Bone marrow (tissue), 2 donors: ENCODE data around the gene BCL11B.

Experiments used
- DNase-seq, 2 donors: peaks; one replicate each; lab custom pipeline; 2025; lab: John Stamatoyannopoulos, UW

Gene BCL11B

DNA sequence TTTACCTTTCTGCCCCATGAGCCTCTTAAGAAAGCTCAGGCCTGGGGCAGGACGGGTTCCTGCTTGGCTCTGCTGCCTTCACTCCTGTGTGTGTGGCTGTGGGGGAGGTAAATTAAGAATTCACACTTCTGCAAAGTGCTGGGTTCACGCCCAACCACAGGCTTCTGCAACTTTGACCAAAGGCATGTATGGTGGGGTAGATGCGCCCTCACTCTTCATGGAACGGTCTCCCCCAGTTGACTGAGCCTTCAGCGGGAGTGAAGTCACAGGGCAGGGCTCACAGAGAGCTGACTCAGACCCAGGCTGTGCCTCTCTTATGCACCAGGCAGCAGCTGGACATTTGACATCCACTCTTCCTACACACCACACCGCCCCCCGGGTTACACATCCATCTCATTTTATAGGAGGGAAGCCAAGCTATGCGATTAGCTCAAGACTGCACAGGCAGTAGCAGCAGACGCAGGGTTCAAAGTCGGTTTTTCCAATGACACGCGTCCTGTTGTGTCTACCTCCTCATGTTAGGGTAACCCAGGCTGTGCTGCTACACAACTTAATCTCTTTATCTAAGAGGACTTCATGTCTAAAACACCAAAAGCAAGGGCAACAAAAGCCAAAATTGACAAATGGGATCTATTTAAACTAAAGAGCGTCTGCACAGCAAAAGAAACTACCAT is 15.4 kb upstream of the BCL11B start:
- DNase-seq: no peak

DNA sequence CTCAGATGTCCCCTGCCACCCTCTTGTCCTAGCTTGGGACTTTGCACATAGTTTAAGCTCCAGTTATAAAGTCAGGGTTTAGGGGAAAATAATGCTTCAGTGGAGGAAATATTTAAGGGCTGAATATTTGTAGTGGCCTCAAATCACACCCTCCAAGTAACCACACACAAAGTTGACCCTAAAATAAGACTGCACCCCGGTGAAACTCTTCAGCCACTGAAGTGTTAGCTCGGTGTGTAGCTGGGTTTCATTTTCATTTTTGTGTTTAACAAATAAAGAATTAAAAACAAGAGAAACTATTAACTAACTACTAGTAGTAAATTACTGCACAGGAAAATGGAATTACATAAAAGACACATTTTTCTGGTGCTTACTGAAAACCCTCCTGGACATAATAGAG is 14.8 kb upstream of the BCL11B start:
- DNase-seq: no peak

DNA sequence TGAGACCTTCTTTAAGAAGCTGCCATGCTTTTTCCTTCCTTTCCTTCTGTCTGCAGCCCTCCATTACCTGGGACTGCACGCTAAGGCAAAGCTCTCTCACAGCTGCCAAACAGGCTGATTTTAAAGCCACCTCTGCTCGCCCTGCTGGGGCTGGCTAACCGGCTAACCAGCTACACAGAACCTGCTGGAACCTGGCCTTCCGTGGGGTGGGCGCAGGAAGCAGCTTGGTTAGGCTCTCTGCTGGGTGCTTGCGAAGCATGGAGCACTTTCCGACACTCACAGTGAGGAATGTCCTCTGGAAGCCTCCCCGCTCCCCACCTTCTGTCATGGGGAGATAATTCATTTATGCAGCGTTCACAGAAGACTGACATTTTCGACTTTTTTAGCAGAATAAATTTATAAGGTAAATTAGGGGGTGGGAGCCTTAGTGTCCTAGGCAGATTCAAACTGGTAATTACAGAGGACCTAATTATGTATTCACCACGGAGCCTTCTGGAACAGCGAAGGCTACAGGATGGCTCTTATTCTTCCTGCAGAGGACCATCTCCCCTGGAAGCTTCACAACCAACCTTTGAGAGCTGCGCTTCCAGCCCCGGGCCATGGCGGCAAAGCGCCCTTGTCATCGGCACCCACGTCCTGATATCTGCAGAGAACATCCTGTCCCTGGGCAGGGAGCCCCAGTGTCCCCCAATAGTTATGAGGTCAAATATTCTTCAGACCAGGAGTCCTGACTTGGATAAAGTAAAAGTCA is 12.4 kb upstream of the BCL11B start:
- no peak for DNase-seq

DNA sequence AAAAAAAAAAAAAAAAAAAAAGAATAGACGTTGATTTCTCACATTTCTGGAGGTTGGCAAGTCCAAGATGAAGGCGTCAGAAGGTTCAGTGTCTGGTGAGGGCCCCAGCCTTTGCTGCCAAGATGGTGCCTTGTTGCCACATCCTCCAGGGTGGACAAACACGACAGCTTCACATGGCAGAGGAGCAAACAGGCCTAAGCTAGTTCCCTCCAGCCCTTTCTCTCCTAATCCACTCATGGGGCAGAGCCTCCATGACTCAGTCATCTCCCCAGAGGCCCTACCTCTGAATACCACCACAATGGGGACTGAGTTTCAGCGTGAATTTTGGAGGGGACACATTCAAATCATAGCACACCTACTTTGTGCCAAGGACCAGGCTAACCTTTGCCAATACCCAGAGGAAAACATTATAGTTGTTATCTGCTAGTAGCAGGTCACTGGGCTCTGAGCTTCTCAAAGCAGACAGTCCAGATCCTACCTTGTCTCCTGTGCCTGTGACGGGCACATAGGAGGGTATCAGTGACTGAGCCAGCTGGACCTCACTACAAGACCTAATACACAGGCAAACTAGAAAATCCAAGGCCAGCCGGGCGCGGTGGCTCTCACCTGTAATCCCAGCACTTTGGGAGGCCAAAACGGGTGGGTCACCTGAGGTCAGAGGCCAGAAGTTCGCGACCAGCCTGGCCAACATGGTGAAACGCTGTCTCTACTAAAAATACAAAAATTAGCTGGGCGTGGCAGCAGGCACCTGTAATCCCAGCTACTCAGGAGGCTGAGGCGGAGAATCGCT is 10.5 kb upstream of the BCL11B start:
- no peak for DNase-seq

- no peak for DNase-seq
Observed at GRCh38 chr14:99281396-99281795, 9.4 kb upstream of the BCL11B start.

DNA sequence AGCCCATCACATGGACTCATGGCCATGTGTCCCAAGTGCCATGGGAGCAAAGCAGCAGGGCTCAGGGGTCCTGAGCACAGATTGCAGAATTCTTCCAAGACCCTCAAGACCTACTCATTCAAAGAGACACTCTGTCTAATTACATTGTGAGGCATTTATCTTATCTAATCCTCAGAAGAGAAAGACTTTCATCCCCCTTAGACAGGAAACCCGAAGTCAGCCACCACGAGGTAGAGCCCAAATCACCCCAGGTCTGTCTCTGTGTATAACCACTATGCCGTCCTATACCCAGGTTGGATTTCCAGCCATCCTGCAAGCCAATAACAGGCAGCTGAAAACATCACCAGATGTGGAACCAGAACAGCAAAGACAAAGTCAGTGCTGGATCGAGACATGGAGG is 8.9 kb upstream of the BCL11B start:
- no peak for DNase-seq

- DNase-seq: no peak
Observed at GRCh38 chr14:99280066-99280731, 8.2 kb upstream of the BCL11B start.

DNA sequence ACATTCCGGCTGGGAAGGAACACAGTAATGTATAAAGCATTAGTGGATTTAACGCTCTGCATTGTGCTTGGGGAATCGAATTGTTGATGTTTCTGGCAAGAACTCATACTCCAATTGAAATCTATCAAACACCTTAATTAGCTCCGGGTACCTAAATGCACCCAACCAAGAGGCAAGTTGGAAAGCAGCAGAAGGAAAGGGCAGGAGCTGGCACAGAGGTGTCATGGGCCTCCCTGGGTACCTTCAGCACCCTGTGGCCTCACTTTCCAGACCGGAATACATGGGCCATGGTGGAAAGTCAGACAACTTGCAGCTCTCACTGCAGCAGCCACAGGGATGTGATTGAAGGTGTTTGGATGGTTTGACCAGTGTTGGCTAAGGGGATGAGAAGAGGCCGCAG is 6.8 kb upstream of the BCL11B start:
- no peak for DNase-seq

- no peak for DNase-seq
Observed at GRCh38 chr14:99277530-99277929, 5.5 kb upstream of the BCL11B start.

- no peak for DNase-seq
Observed at GRCh38 chr14:99276482-99276881, 4.5 kb upstream of the BCL11B start.

DNA sequence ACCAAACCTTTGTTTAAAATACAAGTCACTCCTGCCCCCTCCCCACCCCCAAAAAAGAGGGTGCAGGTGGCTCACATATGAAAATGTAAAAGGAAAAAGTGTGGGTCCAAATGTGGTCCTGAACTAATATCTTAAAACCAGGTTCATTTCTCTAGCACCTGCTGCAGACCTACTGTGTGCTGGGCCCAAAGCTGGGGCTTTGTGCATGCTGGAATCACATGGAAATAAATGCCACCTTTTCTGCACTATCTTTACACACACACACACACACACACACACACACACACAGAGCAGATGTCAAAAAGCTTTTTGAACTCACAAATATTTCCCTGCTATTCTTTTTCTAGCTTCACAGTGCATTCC is 3.2 kb upstream of the BCL11B start:
- DNase-seq: no peak

DNA sequence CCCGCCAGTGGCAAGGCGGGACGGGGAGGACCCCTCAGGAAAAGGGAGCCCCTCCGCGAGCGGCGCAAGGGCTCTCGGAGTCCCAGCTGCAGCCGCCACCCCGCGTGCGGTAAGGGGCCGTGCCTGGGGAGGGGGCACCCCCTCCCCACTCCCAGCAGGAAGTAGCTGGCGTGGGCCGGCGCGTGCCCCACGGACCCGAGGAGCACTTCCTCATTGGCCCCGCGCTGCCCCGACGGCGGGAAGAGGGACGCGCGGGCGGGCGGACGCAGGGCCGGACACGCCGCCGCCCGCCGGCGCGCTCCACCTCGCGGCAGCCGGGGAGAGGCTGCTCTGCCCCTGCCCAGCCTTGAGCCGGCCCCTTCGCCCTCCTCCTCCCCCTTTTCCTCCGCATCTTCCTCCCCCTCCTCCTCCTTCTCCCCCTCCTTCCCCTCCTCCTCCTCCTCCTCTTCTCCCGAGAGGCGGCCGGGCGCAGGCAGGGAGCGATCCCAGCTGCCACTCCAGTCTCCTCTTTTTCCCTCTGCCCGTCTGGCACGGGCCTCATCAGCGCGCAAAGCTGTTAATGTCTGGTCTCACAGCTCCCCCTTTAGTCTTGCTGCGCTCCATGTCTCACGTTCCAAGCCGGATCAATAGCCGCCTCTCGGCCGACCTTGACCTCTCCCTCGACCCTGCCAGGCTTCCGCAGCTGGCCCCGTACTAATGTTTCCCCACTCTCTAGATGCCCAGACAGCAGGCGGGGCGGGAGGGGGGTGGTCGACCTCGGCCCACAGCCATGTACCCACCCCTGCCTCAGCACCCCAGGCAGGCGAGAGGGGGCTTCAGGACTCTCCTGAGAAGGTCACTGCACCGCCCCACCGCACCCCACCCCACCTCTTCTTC is 2.6 kb upstream of the BCL11B start:
- DNase-seq: no peak

DNA sequence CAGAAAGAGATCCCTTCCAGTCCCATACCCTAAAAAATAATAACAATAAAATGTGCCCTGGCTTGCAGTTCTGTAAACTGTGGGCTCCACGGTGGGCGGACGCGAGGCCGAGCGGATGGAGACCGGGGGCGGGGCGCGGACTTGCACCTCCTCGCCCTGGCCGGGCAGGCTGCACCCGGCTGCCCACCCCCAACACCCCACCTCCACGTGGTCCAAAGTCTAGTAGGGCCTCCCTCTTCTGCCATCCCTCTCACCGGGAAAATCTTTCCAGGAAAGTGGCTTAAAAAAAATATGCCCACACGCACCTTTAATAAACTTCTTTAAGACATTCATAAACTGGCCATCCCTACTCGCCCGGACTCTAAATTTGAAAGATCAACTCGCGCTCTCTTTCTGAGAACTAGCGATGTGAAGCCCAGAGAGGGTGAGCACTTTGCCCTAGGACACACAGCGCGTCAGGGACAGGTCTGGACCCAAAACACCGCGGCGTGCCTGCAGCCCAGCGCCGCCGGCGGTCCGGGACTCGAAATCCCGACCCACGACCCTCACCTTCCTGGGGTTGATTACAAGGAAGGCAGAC is 1.9 kb upstream of the BCL11B start:
- no peak for DNase-seq

DNA sequence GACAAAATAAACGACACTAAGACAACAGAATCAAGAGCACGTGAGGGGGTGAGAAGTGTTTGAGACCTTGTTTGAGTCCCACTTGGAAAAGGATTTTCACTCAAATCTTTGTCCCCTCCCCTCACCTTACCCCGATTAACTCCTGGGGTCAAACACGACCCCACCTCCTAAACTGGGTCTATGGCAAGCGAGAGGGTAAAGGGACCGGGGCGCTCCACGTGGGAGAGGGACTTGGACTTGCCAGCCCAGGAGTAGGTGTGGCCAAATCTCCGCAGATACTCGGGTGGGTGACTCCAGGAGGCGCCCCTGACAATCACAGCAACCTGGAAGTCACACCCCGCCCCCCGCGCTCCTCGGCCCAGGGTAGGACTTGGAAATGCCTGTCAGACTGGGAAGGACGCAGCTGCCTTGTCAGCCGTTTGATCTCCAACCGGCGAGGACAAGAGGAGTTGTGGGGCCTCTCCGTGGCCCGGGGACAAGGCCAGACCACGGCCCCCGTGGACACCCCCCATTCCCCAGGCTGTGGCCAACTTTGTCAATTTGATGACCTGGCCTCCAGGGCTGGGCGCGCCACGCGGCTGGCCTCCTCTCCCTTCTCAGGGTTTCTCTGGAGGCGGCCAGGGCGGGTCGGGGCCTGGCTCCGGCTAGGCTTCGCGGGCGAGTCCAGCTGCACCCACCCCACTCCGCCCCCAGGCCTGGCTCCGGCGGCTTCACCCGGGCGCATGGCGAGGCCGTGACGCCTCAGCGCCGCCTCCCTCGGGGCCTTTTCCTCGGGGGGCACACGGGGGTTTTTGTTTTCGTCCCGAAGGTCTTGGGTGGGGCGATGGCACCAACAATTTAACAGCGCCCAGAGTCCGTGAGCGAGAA is 1.1 kb upstream of the BCL11B start:
- no peak for DNase-seq

DNA sequence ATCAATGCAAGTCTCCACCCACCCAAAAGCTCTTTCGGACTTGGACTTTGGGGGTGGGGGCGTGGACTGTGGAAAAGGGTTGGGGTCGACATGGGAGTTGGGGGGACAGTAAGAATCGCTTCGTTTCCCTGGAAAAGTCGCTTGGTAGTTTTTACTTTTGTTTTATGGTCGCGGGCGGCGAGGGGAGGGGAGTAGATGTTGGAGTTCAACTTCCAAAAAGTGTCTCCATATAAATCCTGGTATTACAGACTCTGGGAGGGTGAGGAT is 568 bp upstream of the BCL11B start:
- DNase-seq: no peak

- DNase-seq: no peak
Observed at GRCh38 chr14:99271221-99271941, 616 bp downstream of the BCL11B start.

DNA sequence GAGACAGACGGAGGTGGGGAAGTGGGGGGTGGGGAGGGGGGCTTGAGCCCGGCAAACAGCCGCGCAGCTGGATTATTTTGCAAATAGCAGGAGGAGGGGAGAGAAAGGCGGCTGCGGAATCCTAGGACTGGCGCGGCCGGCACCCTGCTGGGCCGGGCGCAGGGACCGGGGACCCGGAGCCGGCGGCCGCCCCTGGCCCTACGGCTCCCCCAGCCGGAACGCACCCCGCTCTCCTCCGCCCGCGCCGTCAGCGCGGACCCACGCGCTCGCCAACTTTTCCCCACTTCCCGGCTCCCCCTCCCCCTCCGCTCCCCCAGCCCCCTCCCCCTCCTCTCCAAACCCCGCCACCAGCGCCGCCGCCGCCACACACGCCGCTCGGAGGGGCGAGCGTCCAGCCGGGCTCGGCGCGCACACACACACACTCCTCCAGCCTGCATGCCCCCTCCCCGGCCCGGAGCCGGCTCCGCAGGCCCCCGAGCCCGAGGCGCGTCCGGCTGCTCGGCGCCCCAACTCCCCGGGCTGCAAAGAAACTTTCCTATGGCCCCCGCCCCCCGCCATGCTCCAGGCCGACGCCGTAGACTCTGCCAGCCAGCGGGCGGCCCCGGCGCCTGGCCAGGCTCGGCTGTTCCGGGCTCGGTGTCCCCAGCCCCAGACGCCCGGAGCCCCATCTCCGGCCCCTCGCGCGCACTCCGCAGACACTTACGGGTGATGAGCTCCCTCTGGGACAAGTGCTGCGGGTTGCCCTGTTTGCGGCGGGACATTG is 1.4 kb downstream of the BCL11B start:
- DNase-seq: no peak

DNA sequence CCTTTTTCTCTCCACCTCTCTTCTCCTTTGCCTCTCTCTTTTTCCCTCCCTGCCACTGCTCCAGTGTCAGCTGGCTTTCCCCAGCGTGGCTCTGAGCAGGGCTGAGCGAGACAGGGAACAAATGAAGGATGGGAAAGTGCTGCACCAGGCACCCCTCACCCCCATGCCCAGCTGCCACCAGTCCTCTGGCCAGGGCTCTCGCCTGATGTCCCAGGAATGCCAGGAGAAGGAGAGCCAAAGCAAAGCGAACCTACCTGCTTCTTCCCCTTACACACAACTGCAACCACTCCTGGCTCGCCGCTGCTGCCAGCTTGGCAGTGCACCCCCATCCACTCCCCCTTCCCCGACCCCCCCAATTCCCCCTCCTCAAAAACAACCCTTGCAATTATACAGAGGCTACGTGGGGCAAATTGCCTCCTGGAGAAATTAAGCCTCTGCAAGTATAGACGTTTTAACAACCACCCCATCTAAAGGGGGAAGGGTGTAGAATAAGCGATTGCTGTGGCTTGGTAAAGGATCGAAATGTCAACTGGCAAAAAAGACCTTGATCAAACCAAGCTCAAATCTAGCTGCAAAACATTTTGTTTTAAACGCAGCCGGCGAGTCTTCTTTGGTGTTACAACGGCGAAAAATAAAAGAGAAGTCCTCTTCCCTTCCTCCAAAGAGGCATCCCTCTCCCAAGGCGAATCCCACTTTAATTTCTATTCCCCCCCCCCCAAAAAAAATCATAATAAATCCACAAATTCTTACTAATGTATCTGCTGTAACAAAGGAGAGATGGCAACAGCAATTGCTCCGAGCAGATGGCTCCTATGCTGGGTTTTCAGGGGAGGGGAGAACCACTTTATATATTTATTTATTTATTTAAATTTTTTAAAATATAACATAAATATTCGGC is 2.9 kb downstream of the BCL11B start:
- DNase-seq: peak in 1 of 2 donors; percentile 5
